ENCODE results near the gene TIMM50.
"Not testable (repeated sequence)": the region's sequence is repeated elsewhere in the genome, so short reads cannot be mapped to it uniquely, and the experiment has no call there.

The TIMM50 gene

GRCh38 chr19:39475748-39476147 is 4.9 kb upstream of the TIMM50 start:
- DNase-seq (ENCODE audit: insufficient read length, low spot score): no peak
- no peak for TF ChIP-seq POLR2A (IDR thresholded peaks at IDR 0.05; ENCODE audit: low read depth, low read length)
- FAIRE-seq: no peak

- not testable (repeated sequence) for FAIRE-seq; DNase-seq (ENCODE audit: insufficient read length, low spot score)
These were observed 1.3 kb upstream of the TIMM50 start for GRCh38 chr19:39479319-39479801.

- DNase-seq (ENCODE audit: insufficient read length, low spot score) (no peak), FAIRE-seq (no peak)
- no peak for TF ChIP-seq POLR2A (IDR thresholded peaks at IDR 0.05; ENCODE audit: low read depth, low read length)
These were observed 722 bp upstream of the TIMM50 start for GRCh38 chr19:39479916-39480315.

GRCh38 chr19:39481229-39481545 is 549 bp downstream of the TIMM50 start:
- TF ChIP-seq POLR2A (IDR thresholded peaks at IDR 0.05; ENCODE audit: low read depth, low read length): no peak
- DNase-seq (ENCODE audit: insufficient read length, low spot score): no peak
- no peak for FAIRE-seq

GRCh38 chr19:39481676-39482075 is 1.0 kb downstream of the TIMM50 start:
- DNase-seq (ENCODE audit: insufficient read length, low spot score) (no peak), FAIRE-seq (no peak)
- TF ChIP-seq POLR2A (IDR thresholded peaks at IDR 0.05; ENCODE audit: low read depth, low read length): no peak

GRCh38 chr19:39483141-39483540 is 2.5 kb downstream of the TIMM50 start:
- FAIRE-seq: no peak
- no peak for TF ChIP-seq POLR2A (IDR thresholded peaks at IDR 0.05; ENCODE audit: low read depth, low read length)
- no peak for DNase-seq (ENCODE audit: insufficient read length, low spot score)

GRCh38 chr19:39489756-39490155 is 9.1 kb downstream of the TIMM50 start:
- FAIRE-seq (no peak), DNase-seq (ENCODE audit: insufficient read length, low spot score) (no peak)

GRCh38 chr19:39492225-39492624 is 11.6 kb downstream of the TIMM50 start:
- no peak for TF ChIP-seq POLR2A (IDR thresholded peaks at IDR 0.05; ENCODE audit: low read depth, low read length)
- no peak for FAIRE-seq
- no peak for DNase-seq (ENCODE audit: insufficient read length, low spot score)

More at GRCh38 chr19:39489756-39490155, 9.1 kb downstream of the TIMM50 start:
- TF ChIP-seq POLR2A (IDR thresholded peaks at IDR 0.05; ENCODE audit: low read depth, low read length): no peak

GRCh38 chr19:39492788-39493187 is 12.2 kb downstream of the TIMM50 start:
- no peak for TF ChIP-seq POLR2A (IDR thresholded peaks at IDR 0.05; ENCODE audit: low read depth, low read length)
- FAIRE-seq: no peak

GRCh38 chr19:39494661-39495060 is 14.0 kb downstream of the TIMM50 start:
- DNase-seq (ENCODE audit: insufficient read length, low spot score) (no peak), FAIRE-seq (no peak)
- no peak for TF ChIP-seq POLR2A (IDR thresholded peaks at IDR 0.05; ENCODE audit: low read depth, low read length)

More at GRCh38 chr19:39492788-39493187, 12.2 kb downstream of the TIMM50 start:
- no peak for DNase-seq (ENCODE audit: insufficient read length, low spot score)

- FAIRE-seq (no peak), DNase-seq (ENCODE audit: insufficient read length, low spot score) (no peak)
- no peak for TF ChIP-seq POLR2A (IDR thresholded peaks at IDR 0.05; ENCODE audit: low read depth, low read length)
These were observed 15.4 kb downstream of the TIMM50 start for GRCh38 chr19:39496063-39496462.

- no peak for FAIRE-seq
- no peak for TF ChIP-seq POLR2A (IDR thresholded peaks at IDR 0.05; ENCODE audit: low read depth, low read length)
These were observed 17.0 kb downstream of the TIMM50 start for GRCh38 chr19:39497701-39497995.

GRCh38 chr19:39497996-39498797 is 17.6 kb downstream of the TIMM50 start:
- no peak for TF ChIP-seq POLR2A (IDR thresholded peaks at IDR 0.05; ENCODE audit: low read depth, low read length)
- DNase-seq (ENCODE audit: insufficient read length, low spot score) (no peak), FAIRE-seq (no peak)

More at GRCh38 chr19:39497701-39497995, 17.0 kb downstream of the TIMM50 start:
- DNase-seq (ENCODE audit: insufficient read length, low spot score): no peak

GRCh38 chr19:39498798-39499642 is 18.4 kb downstream of the TIMM50 start, which contains the start of gene DLL3:
Gene DLL3, plus strand, starts transcription at chr19:39498947. Its CDS starts 28 bp downstream, at chr19:39498975.
- DNase-seq (ENCODE audit: insufficient read length, low spot score) (no peak), FAIRE-seq (no peak)
- no peak for TF ChIP-seq POLR2A (IDR thresholded peaks at IDR 0.05; ENCODE audit: low read depth, low read length)

- no peak for DNase-seq (ENCODE audit: insufficient read length, low spot score)
- no peak for TF ChIP-seq POLR2A (IDR thresholded peaks at IDR 0.05; ENCODE audit: low read depth, low read length)
- no peak for FAIRE-seq
These were observed 19.3 kb downstream of the TIMM50 start for GRCh38 chr19:39499932-39500331.
